ENCODE measurements around the gene SLC35E3.

GRCh38 chr12:68825569-68826217, 79.7 kb downstream of the SLC35E3 start:
- TF ChIP-seq ZSCAN20 (CRISPR knock-in tag; IDR thresholded peaks at IDR 0.05; ENCODE audit: borderline replicate concordance) = no peak
- TF ChIP-seq POLR2A (IDR thresholded peaks at IDR 0.05; ENCODE audit: insufficient read depth in 1 of 2, low read depth in 2 of 2, low read length in 2 of 2) = no peak
- no peak for TF ChIP-seq NBN (conservative IDR thresholded peaks at IDR 0.05)
- no peak for TF ChIP-seq ZZZ3 (CRISPR knock-in tag; IDR thresholded peaks at IDR 0.05; ENCODE audit: borderline replicate concordance)
- TF ChIP-seq EP300 (IDR thresholded peaks at IDR 0.05; ENCODE audit: low read depth in 2 of 2, low read length in 2 of 2) = no peak
- no peak for TF ChIP-seq EP300 (CRISPR knock-in tag; IDR thresholded peaks at IDR 0.05; ENCODE audit: borderline replicate concordance)
- no peak for TF ChIP-seq PTBP1 (IDR thresholded peaks at IDR 0.05; ENCODE audit: low read depth, low read length, poor library complexity, severe bottlenecking)
- no peak for TF ChIP-seq TEAD2 (CRISPR knock-in tag; IDR thresholded peaks at IDR 0.05)
- TF ChIP-seq ARNT (IDR thresholded peaks at IDR 0.05) = no peak

Data from HepG2 (cell line).